ENCODE results near the gene THADA. TPM values are rescaled to one million over a fixed set of nuclear protein-coding genes. Genes with fewer than 3 reads are reported as not detected.
"Not testable (repeated sequence)": the region's sequence is repeated elsewhere in the genome, so short reads cannot be mapped to it uniquely, and the experiment has no call there.

THADA gene
- total and polyA plus RNA-seq, 7 experiments from 2014 or later, result 11.7 to 43.0 (median 39.6) TPM

GRCh38 chr2:43297740-43298139, 298.1 kb downstream of the THADA start:
- CTCF ChIA-PET; intact Hi-C loops (cut with micrococcal nuclease): not testable (repeated sequence)

GRCh38 chr2:43294973-43295603, 300.8 kb downstream of the THADA start:
- ATAC-seq (no peak), DNase-seq (no peak)
- peaks cover 14 to 48% (median 36%) of the 10 kb centered on the region in 5 donors for H3K36me3 Mint-ChIP-seq
- no peaks in the 10 kb centered on the region for H3K4me1 ChIP-seq (ENCODE audit: control insufficient read depth in 2 of 2, insufficient read depth in 2 of 2, low read length in 2 of 2)
- no peaks in the 10 kb centered on the region for H3K27me3 ChIP-seq (ENCODE audit: control insufficient read depth in 2 of 2, insufficient read depth in 2 of 2, low read length in 2 of 2)
- H3K36me3 ChIP-seq (ENCODE audit: control insufficient read depth in 2 of 3, insufficient read depth in 3 of 3, low read length in 3 of 3), result peaks cover 0 to 21% (median 7%) of the 10 kb centered on the region in 3 experiments
- peaks cover 0 to 5% (median 0%) of the 10 kb centered on the region in 11 donors for H3K9me3 Mint-ChIP-seq
- H3K27ac ChIP-seq (ENCODE audit: low read depth, low read length), result no peak overlapping the region
- no peak overlapping the region for H3K27ac Mint-ChIP-seq
- no peak overlapping the region for H3K4me3 Mint-ChIP-seq
- ChIA-PET POLR2A (no interaction called here), CTCF (no interaction called here)
- H3K4me1 Mint-ChIP-seq, result peaks cover 0 to 25% (median 8%) of the 10 kb centered on the region in 7 donors
- intact Hi-C loops (cut with micrococcal nuclease), result loop anchor here in 1 of 2 donors (1.0 to 5.0 kb wide), 2 partner anchors 131 to 163 kb away; no protein-coding TSS in a partner anchor
- H3K27me3 Mint-ChIP-seq, result no peaks in the 10 kb centered on the region
- no peaks in the 10 kb centered on the region for H3K9me3 ChIP-seq (ENCODE audit: control insufficient read depth in 2 of 3, low read length in 3 of 3)
- H3K4me3 ChIP-seq (ENCODE audit: low read length), result no peak overlapping the region

More at GRCh38 chr2:43297740-43298139, 298.1 kb downstream of the THADA start:
- H3K27ac Mint-ChIP-seq; H3K27ac ChIP-seq (ENCODE audit: low read depth, low read length); H3K27me3 Mint-ChIP-seq; H3K9me3 ChIP-seq (ENCODE audit: control insufficient read depth in 2 of 3, low read length in 3 of 3); H3K27me3 ChIP-seq (ENCODE audit: control insufficient read depth in 2 of 2, insufficient read depth in 2 of 2, low read length in 2 of 2); H3K4me1 ChIP-seq (ENCODE audit: control insufficient read depth in 2 of 2, insufficient read depth in 2 of 2, low read length in 2 of 2); H3K4me3 Mint-ChIP-seq; DNase-seq; H3K36me3 ChIP-seq (ENCODE audit: control insufficient read depth in 2 of 3, insufficient read depth in 3 of 3, low read length in 3 of 3); H3K4me3 ChIP-seq (ENCODE audit: low read length); POLR2A ChIA-PET; ATAC-seq; H3K9me3 Mint-ChIP-seq: not testable (repeated sequence)
- Mint-ChIP-seq H3K4me1 (peaks cover 0 to 25% (median 12%) of the 10 kb centered on the region in 7 donors), H3K36me3 (peaks cover 6 to 32% (median 14%) of the 10 kb centered on the region in 5 donors)

GRCh38 chr2:43293744-43294695, 301.8 kb downstream of the THADA start:
- intact Hi-C loops (cut with micrococcal nuclease), result loop anchor here in 1 of 2 donors (1.0 to 5.0 kb wide), 2 partner anchors 132 to 162 kb away; no protein-coding TSS in a partner anchor
- CTCF ChIA-PET, result interaction anchor here (0.6 to 0.7 kb wide), 2 partner anchors 23 to 191 kb away, joined by 3 to 4 read pairs; no protein-coding TSS in a partner anchor
- POLR2A ChIA-PET, result no interaction called here
- H3K36me3 ChIP-seq (ENCODE audit: control insufficient read depth in 2 of 3, insufficient read depth in 3 of 3, low read length in 3 of 3), result peaks cover 0 to 21% (median 7%) of the 10 kb centered on the region in 3 experiments
- peaks cover 0 to 25% (median 8%) of the 10 kb centered on the region in 7 donors for H3K4me1 Mint-ChIP-seq
- H3K27me3 Mint-ChIP-seq, result no peaks in the 10 kb centered on the region
- peak overlapping the region in 1 of 10 donors; percentile 46 for H3K4me3 Mint-ChIP-seq
- no peak overlapping the region for H3K27ac ChIP-seq (ENCODE audit: low read depth, low read length)
- ATAC-seq (peak; percentile 93), DNase-seq (peak in 1 of 9 donors; percentile 54)
- H3K4me3 ChIP-seq (ENCODE audit: low read length), result no peak overlapping the region
- no peaks in the 10 kb centered on the region for H3K27me3 ChIP-seq (ENCODE audit: control insufficient read depth in 2 of 2, insufficient read depth in 2 of 2, low read length in 2 of 2)
- H3K36me3 Mint-ChIP-seq, result peaks cover 19 to 53% (median 43%) of the 10 kb centered on the region in 5 donors
- no peaks in the 10 kb centered on the region for H3K4me1 ChIP-seq (ENCODE audit: control insufficient read depth in 2 of 2, insufficient read depth in 2 of 2, low read length in 2 of 2)
- peaks cover 0 to 5% (median 0%) of the 10 kb centered on the region in 11 donors for H3K9me3 Mint-ChIP-seq
- H3K9me3 ChIP-seq (ENCODE audit: control insufficient read depth in 2 of 3, low read length in 3 of 3), result no peaks in the 10 kb centered on the region
- H3K27ac Mint-ChIP-seq, result peak overlapping the region in 5 of 9 donors; percentile 14 to 84 (median 51)

GRCh38 chr2:43292851-43293743, 302.7 kb downstream of the THADA start:
- ATAC-seq (no peak), DNase-seq (no peak)
- Mint-ChIP-seq H3K27ac (peak overlapping the region in 3 of 9 donors; percentile 17 to 84 (median 51)), H3K4me3 (no peak overlapping the region), H3K9me3 (peaks cover 0 to 5% (median 0%) of the 10 kb centered on the region in 11 donors), H3K4me1 (peaks cover 0 to 28% (median 8%) of the 10 kb centered on the region in 7 donors), H3K36me3 (peaks cover 24 to 54% (median 48%) of the 10 kb centered on the region in 5 donors), H3K27me3 (no peaks in the 10 kb centered on the region)
- no peak overlapping the region for H3K4me3 ChIP-seq (ENCODE audit: low read length)
- peaks cover 0 to 26% (median 7%) of the 10 kb centered on the region in 3 experiments for H3K36me3 ChIP-seq (ENCODE audit: control insufficient read depth in 2 of 3, insufficient read depth in 3 of 3, low read length in 3 of 3)
- no peaks in the 10 kb centered on the region for H3K9me3 ChIP-seq (ENCODE audit: control insufficient read depth in 2 of 3, low read length in 3 of 3)
- intact Hi-C loops (cut with micrococcal nuclease), result loop anchor here in 1 of 2 donors (5.0 kb wide), 1 partner anchor 161 kb away; no protein-coding TSS in a partner anchor
- ChIA-PET CTCF (interaction anchor here (0.7 kb wide), 1 partner anchor 22 kb away, joined by 3 read pairs; no protein-coding TSS in a partner anchor), POLR2A (no interaction called here)
- no peak overlapping the region for H3K27ac ChIP-seq (ENCODE audit: low read depth, low read length)
- H3K4me1 ChIP-seq (ENCODE audit: control insufficient read depth in 2 of 2, insufficient read depth in 2 of 2, low read length in 2 of 2), result no peaks in the 10 kb centered on the region
- H3K27me3 ChIP-seq (ENCODE audit: control insufficient read depth in 2 of 2, insufficient read depth in 2 of 2, low read length in 2 of 2), result no peaks in the 10 kb centered on the region

GRCh38 chr2:43292297-43292696, 303.5 kb downstream of the THADA start:
- H3K27me3 Mint-ChIP-seq, result no peaks in the 10 kb centered on the region
- H3K4me1 Mint-ChIP-seq, result peaks cover 0 to 28% (median 8%) of the 10 kb centered on the region in 7 donors
- DNase-seq, result no peak

More at GRCh38 chr2:43292297-43292696, 303.5 kb downstream of the THADA start:
- Histone ChIP-seq H3K27me3 (ENCODE audit: control insufficient read depth in 2 of 2, insufficient read depth in 2 of 2, low read length in 2 of 2) (no peaks in the 10 kb centered on the region), H3K4me3 (ENCODE audit: low read length) (no peak overlapping the region), H3K36me3 (ENCODE audit: control insufficient read depth in 2 of 3, insufficient read depth in 3 of 3, low read length in 3 of 3) (peaks cover 0 to 34% (median 12%) of the 10 kb centered on the region in 3 experiments), H3K27ac (ENCODE audit: low read depth, low read length) (no peak overlapping the region), H3K9me3 (ENCODE audit: control insufficient read depth in 2 of 3, low read length in 3 of 3) (no peaks in the 10 kb centered on the region), H3K4me1 (ENCODE audit: control insufficient read depth in 2 of 2, insufficient read depth in 2 of 2, low read length in 2 of 2) (no peaks in the 10 kb centered on the region)
- no peak overlapping the region for H3K4me3 Mint-ChIP-seq
- CTCF ChIA-PET, result no interaction called here
- intact Hi-C loops (cut with micrococcal nuclease), result loop anchor here in 1 of 2 donors (5.0 kb wide), 1 partner anchor 160 kb away; no protein-coding TSS in a partner anchor
- H3K27ac Mint-ChIP-seq, result no peak overlapping the region
- POLR2A ChIA-PET, result no interaction called here
- no peak for ATAC-seq
- peaks cover 0 to 5% (median 0%) of the 10 kb centered on the region in 11 donors for H3K9me3 Mint-ChIP-seq
- H3K36me3 Mint-ChIP-seq, result peaks cover 30 to 61% (median 54%) of the 10 kb centered on the region in 5 donors
